Measurements from ENCODE around the gene ATP4B.

GRCh38 chr13:113651511-113652403 is 6.2 kb downstream of the ATP4B start:
- TF ChIP-seq JUND (IDR thresholded peaks at IDR 0.05) (no peak), ZNF274 (IDR thresholded peaks at IDR 0.05; ENCODE audit: low read depth, low read length) (no peak), POLR2A (IDR thresholded peaks at IDR 0.05; ENCODE audit: borderline replicate concordance, extremely low read depth, insufficient read depth, insufficient read length) (no peak), RAD21 (IDR thresholded peaks at IDR 0.05; ENCODE audit: low read depth) (no peak), EZH2 (IDR thresholded peaks at IDR 0.05) (no peak), ELF1 (IDR thresholded peaks at IDR 0.05; ENCODE audit: borderline replicate concordance, low read depth) (no peak)
- TF ChIP-seq, protein P1, sequence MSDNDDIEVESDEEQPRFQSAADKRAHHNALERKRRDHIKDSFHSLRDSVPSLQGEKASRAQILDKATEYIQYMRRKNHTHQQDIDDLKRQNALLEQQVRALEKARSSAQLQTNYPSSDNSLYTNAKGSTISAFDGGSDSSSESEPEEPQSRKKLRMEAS (IDR thresholded peaks at IDR 0.05): no peak
- TF ChIP-seq, protein P2, sequence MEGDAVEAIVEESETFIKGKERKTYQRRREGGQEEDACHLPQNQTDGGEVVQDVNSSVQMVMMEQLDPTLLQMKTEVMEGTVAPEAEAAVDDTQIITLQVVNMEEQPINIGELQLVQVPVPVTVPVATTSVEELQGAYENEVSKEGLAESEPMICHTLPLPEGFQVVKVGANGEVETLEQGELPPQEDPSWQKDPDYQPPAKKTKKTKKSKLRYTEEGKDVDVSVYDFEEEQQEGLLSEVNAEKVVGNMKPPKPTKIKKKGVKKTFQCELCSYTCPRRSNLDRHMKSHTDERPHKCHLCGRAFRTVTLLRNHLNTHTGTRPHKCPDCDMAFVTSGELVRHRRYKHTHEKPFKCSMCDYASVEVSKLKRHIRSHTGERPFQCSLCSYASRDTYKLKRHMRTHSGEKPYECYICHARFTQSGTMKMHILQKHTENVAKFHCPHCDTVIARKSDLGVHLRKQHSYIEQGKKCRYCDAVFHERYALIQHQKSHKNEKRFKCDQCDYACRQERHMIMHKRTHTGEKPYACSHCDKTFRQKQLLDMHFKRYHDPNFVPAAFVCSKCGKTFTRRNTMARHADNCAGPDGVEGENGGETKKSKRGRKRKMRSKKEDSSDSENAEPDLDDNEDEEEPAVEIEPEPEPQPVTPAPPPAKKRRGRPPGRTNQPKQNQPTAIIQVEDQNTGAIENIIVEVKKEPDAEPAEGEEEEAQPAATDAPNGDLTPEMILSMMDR (IDR thresholded peaks at IDR 0.05 in 2 of 3, conservative IDR thresholded peaks at IDR 0.05 in 1 of 3; ENCODE audit: borderline replicate concordance in 1 of 3, insufficient read depth in 1 of 3, low read depth in 2 of 3, low read length in 2 of 3): no peak
